ENCODE measurements around the gene DAP3. TPM values are rescaled to one million over a fixed set of nuclear protein-coding genes. Genes with fewer than 3 reads are reported as not detected.
A peak's percentile ranks its signal among the peaks of the same experiment; 100 is the strongest.
"Not testable (repeated sequence)": the region's sequence is repeated elsewhere in the genome, so short reads cannot be mapped to it uniquely, and the experiment has no call there.

DAP3 gene
- total RNA-seq (ENCODE audit: unreplicated experiment): 120 TPM
- long read RNA-seq, transcript DAP3-202 (13 exons, 2,089 nt): major isoform, 33 of 70 reads
- long read RNA-seq, transcript DAP3-201 (13 exons, 1,649 nt): minor isoform, 8 of 70 reads
- long read RNA-seq, partial matches to known transcripts: 5 of 70 reads
- long read RNA-seq, other reads (novel, unspliced or antisense): 20 of 70 reads

- H3K27ac Mint-ChIP-seq (ENCODE audit: unreplicated experiment): peak within 1 kb of the TSS; percentile 97
- DNase-seq (ENCODE audit: low spot score); H3K9me3 Mint-ChIP-seq (ENCODE audit: unreplicated experiment); H3K27me3 Mint-ChIP-seq (ENCODE audit: unreplicated experiment): not testable (repeated sequence)
- H3K36me3 Mint-ChIP-seq (ENCODE audit: low read depth, unreplicated experiment): peaks cover 31% of the 10 kb centered on the region
- H3K4me3 Mint-ChIP-seq (ENCODE audit: unreplicated experiment): peak within 1 kb of the TSS; percentile 97
- H3K4me1 Mint-ChIP-seq (ENCODE audit: unreplicated experiment): peaks cover 29% of the 10 kb centered on the region
Observed at GRCh38 chr1:155689081-155689607, at the start of gene DAP3. Gene DAP3, plus strand, starts transcription at chr1:155689091. Its CDS starts 20,689 bp downstream, at chr1:155709780.

- H3K4me1 Mint-ChIP-seq (ENCODE audit: unreplicated experiment): no peaks in the 10 kb centered on the region
- no peak overlapping the region for H3K27ac Mint-ChIP-seq (ENCODE audit: unreplicated experiment)
- peaks cover 13% of the 10 kb centered on the region for H3K36me3 Mint-ChIP-seq (ENCODE audit: low read depth, unreplicated experiment)
- no peak overlapping the region for H3K4me3 Mint-ChIP-seq (ENCODE audit: unreplicated experiment)
- no peak for TF ChIP-seq CTCF (IDR thresholded peaks at IDR 0.05; ENCODE audit: unreplicated experiment)
- H3K27me3 Mint-ChIP-seq (ENCODE audit: unreplicated experiment): no peaks in the 10 kb centered on the region
- H3K9me3 Mint-ChIP-seq (ENCODE audit: unreplicated experiment): peaks cover 13% of the 10 kb centered on the region
- no peak for DNase-seq (ENCODE audit: low spot score)
Observed at GRCh38 chr1:155640367-155640766, 48.5 kb upstream of the DAP3 start.

GRCh38 chr1:155642559-155643180 is 46.2 kb upstream of the DAP3 start:
- H3K4me3 Mint-ChIP-seq (ENCODE audit: unreplicated experiment); H3K27ac Mint-ChIP-seq (ENCODE audit: unreplicated experiment); DNase-seq (ENCODE audit: low spot score); H3K27me3 Mint-ChIP-seq (ENCODE audit: unreplicated experiment); H3K4me1 Mint-ChIP-seq (ENCODE audit: unreplicated experiment): not testable (repeated sequence)
- Mint-ChIP-seq H3K36me3 (ENCODE audit: low read depth, unreplicated experiment) (peaks cover 13% of the 10 kb centered on the region), H3K9me3 (ENCODE audit: unreplicated experiment) (peaks cover 13% of the 10 kb centered on the region)

- peaks cover 13% of the 10 kb centered on the region for H3K36me3 Mint-ChIP-seq (ENCODE audit: low read depth, unreplicated experiment)
- H3K9me3 Mint-ChIP-seq (ENCODE audit: unreplicated experiment): peaks cover 13% of the 10 kb centered on the region
- no peak overlapping the region for H3K27ac Mint-ChIP-seq (ENCODE audit: unreplicated experiment)
- H3K4me3 Mint-ChIP-seq (ENCODE audit: unreplicated experiment): no peak overlapping the region
- no peak for TF ChIP-seq CTCF (IDR thresholded peaks at IDR 0.05; ENCODE audit: unreplicated experiment)
- no peak for DNase-seq (ENCODE audit: low spot score)
- no peaks in the 10 kb centered on the region for H3K4me1 Mint-ChIP-seq (ENCODE audit: unreplicated experiment)
- H3K27me3 Mint-ChIP-seq (ENCODE audit: unreplicated experiment): no peaks in the 10 kb centered on the region
Observed at GRCh38 chr1:155643230-155643629, 45.7 kb upstream of the DAP3 start.

GRCh38 chr1:155645034-155645598 is 43.8 kb upstream of the DAP3 start:
- no peak for TF ChIP-seq CTCF (IDR thresholded peaks at IDR 0.05; ENCODE audit: unreplicated experiment)
- no peaks in the 10 kb centered on the region for H3K4me1 Mint-ChIP-seq (ENCODE audit: unreplicated experiment)
- H3K9me3 Mint-ChIP-seq (ENCODE audit: unreplicated experiment): peaks cover 13% of the 10 kb centered on the region
- peaks cover 16% of the 10 kb centered on the region for H3K36me3 Mint-ChIP-seq (ENCODE audit: low read depth, unreplicated experiment)
- H3K27me3 Mint-ChIP-seq (ENCODE audit: unreplicated experiment): no peaks in the 10 kb centered on the region
- H3K27ac Mint-ChIP-seq (ENCODE audit: unreplicated experiment): no peak overlapping the region
- DNase-seq (ENCODE audit: low spot score): no peak
- no peak overlapping the region for H3K4me3 Mint-ChIP-seq (ENCODE audit: unreplicated experiment)

GRCh38 chr1:155645648-155646047 is 43.2 kb upstream of the DAP3 start:
- no peak for DNase-seq (ENCODE audit: low spot score)
- TF ChIP-seq CTCF (IDR thresholded peaks at IDR 0.05; ENCODE audit: unreplicated experiment): no peak
- no peak overlapping the region for H3K27ac Mint-ChIP-seq (ENCODE audit: unreplicated experiment)
- peaks cover 17% of the 10 kb centered on the region for H3K36me3 Mint-ChIP-seq (ENCODE audit: low read depth, unreplicated experiment)
- no peaks in the 10 kb centered on the region for H3K27me3 Mint-ChIP-seq (ENCODE audit: unreplicated experiment)
- no peaks in the 10 kb centered on the region for H3K4me1 Mint-ChIP-seq (ENCODE audit: unreplicated experiment)
- H3K9me3 Mint-ChIP-seq (ENCODE audit: unreplicated experiment): peaks cover 13% of the 10 kb centered on the region
- H3K4me3 Mint-ChIP-seq (ENCODE audit: unreplicated experiment): no peak overlapping the region

All from endothelial cell (in vitro differentiated cells).